HG03575 (cell line): ENCODE data around the gene ZC3H18.

Experiments used
- ATAC-seq: cut with Tn5 transposase; IDR thresholded peaks from one replicate; pipeline ENCODE4 v1.9.1; 2021; ENCODE audit not compliant: unreplicated experiment, insufficient number of reproducible peaks, low FRiP score; ENCODE audit errors: extremely low read depth

ZC3H18 gene

DNA sequence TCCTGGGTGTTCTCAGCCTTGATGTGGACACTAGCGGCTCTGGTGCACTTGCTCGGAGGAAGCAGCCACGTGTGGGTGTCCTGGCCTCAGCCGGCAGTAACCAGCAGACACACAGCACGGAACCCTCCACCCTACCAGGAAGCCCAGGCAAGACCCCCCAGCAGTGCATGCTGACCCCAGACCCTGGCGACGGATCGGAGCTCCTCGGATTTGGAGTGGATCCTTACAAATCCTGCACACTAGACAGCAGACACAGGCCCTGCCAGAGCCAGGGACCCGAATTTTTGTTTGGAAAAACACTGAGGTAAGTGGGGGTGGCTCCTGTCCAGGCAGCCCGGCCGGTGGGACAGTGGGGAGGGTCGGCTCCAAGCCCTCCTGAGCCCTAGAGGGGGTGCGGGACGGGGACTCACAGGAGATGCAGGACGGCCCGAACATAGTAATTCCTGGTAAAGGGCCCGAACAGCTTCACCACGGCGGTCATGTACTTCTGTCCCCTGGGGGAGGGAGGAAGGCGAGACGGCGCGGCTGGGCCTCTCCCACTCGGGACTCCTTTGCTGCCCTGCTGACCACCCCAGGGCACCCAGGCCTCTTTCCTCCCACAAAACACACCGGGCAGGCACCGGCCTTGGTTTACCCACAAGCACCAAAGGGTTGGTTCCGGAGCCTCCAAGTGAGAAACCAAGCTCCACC, 76.3 kb downstream of the ZC3H18 start:
- no peak for ATAC-seq

DNA sequence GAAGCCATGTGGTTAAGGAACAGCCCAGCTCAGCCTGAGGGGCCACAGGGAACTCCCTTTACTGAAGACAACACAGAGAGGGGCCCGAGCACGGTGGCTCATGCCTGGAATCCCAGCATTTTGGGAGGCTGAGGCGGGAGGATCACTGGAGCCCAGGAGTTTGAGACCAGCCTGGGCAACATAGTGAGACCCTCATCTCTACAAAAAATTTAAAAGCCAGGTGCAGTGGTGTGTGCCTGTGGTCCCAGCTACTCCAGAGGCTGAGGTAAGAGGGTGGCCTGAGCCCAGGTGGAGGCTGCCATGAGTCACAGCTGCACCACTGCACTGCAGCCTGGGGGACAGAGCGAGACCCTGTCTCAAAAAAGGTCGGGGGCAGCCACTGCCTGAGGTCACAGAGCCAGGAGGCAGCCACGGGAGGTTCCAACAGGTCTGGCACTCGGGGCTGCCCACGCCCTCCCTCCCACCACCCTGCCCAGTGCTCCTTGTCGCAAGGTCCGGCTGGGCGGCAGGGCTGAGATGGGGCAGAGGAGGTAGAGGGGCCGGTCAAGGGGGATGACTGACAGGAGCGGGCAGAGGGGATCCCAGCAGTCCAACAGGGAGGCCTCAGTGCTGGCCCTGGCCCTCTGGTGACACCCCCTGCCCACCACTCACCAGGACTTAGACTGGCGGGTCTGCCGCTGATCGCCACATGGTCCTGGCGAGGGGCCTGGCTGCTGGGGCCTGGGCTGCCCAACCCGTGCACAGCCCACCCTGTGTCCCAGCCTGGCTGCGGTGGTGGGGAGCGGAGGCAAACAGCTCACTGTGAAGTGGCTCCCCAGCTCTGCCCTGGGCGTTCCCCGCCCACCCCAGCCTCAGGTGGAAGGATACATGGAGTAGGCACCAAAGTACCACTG, 77.2 kb downstream of the ZC3H18 start:
- ATAC-seq = no peak

DNA sequence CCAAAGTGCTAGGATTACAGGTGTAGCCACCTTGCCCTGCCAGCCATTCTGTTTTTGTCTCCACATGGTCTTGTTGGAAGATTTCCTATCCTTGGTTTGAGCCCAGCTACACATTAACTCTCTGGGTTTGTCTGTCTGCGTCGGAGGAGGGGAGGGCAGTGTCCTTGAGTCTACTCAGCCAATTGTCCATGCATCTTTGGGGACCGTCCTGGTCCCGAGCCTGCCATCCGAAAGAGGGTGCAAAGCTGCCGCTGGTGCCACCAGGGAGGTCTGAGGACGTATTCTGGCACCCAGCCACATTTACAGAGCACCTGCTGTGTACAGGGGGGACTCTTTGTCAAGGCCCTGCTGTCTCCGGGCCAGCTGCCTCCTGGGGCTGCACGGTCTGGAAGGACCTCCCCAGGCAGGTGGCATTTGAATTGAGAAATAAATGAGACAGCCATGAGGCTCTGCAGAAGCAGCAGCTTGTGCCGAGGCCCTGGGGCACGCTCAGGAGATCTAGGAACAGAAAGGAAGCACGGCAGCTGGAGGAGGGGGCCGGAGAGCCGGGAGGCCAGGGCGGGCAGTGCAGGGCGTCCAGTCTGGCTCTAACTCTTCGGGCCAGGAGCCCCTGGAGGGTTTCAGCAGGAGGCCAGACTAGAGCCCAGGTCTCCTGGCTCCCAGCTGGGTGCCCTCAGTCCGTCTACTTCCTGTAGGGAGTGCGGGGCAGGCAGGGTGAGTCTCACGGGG, 79.2 kb downstream of the ZC3H18 start:
- no peak for ATAC-seq

DNA sequence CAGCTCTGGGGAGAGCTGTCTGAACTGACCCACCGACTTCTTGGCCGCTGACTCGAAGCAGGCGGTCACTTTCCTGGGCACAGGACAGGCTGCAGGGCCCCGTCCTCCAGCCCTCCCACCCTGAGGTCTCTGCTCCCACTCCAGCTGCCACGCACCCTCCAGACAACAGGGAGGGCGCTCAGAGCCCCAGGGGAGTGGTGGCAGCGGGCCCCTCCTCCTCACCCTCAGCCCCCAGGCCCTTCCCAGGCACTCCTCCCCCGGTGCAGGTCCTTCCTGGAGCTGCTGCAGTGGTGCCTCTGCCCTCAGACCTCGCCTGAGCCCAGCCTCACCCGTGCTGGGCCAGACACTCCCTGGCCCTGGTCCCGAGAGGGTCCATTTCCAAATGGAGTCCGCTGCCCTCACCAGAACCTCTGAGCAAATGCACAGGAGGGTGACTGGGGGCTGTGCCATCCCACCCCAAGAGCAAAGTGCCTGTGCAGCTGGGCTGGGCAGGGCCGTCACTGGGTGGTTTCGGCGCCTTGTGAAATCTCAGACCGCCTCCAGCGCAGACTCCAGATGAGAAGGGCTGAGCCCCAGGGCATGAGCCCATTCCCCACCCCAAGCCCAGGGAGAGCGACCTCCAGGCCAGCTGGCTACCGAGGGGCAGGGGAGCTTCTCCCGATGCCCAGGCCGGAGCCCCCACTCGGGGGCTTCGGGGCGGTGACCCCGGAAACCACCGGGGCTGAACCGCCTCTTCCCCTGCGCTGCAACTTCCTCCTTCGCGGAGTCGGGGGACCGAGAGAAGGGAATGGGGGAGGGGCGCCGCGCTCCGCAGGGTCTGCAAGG, 79.9 kb downstream of the ZC3H18 start:
- ATAC-seq = no peak

DNA sequence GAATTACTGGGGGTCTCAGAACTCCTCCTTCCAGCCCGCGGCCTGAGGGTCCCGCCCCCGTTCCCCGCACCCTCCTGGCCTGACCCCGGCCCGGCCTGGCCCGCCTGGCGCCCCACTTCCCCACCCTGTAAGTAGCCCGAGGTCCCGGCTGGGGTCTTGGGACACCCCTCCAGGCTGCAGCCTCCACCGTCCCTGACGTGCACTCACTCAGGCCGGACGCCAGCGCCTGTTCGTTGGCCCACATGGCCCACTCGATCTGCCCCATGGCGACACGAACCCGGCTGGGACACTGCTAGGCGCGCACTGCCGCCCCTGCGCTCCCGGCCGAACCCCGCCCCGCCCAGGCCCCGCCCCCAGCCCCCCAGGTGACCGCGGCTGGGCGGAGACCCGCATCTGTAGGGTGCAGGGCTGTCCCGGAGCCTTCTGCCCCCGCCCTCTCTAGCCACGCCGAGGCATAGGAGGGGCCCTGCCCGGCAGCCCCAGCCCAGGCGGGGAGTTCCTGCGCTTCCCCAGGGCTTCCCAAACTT, 80.6 kb downstream of the ZC3H18 start, which contains the start of gene CYBA:
TSS of gene CYBA (minus strand) at position 305 of the 527 bp plus-strand sequence. CDS start at position 265, 40 bp downstream.
- ATAC-seq = peak; percentile 28

DNA sequence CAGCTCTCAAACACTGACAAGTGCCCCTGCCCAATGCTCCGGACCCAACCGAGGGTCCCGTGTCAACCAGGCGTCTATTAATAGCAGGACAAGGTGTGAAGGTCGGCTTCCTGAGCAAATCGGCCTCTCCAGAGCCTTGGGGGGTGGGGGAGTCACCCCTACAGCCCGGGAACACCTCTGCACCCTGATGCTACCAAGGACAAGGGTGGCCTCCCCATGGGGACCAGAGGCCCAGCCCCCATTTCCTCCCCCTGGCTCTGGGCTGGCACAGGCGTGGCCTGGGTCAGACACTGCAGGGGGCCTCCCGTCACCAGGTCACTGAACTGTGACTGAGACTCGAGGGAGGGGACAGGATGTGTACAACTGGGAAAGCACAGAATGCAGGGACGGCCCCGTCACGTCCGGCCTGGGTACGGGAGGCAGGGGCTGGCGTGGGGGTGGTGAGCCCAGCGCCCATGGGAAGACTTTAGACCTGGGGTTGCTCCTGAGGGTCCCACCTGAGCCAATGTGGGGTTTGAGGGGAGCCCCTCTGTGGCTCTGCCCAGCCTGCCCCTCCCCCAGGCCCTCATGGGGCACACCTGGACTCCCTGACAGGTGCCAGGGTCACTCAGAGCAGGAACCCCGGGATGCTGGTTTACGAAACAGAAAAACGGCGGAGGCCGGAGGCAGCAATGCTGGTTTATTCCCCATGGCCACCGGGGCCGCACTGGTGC, 81.2 kb downstream of the ZC3H18 start:
- ATAC-seq = peak; percentile 46

DNA sequence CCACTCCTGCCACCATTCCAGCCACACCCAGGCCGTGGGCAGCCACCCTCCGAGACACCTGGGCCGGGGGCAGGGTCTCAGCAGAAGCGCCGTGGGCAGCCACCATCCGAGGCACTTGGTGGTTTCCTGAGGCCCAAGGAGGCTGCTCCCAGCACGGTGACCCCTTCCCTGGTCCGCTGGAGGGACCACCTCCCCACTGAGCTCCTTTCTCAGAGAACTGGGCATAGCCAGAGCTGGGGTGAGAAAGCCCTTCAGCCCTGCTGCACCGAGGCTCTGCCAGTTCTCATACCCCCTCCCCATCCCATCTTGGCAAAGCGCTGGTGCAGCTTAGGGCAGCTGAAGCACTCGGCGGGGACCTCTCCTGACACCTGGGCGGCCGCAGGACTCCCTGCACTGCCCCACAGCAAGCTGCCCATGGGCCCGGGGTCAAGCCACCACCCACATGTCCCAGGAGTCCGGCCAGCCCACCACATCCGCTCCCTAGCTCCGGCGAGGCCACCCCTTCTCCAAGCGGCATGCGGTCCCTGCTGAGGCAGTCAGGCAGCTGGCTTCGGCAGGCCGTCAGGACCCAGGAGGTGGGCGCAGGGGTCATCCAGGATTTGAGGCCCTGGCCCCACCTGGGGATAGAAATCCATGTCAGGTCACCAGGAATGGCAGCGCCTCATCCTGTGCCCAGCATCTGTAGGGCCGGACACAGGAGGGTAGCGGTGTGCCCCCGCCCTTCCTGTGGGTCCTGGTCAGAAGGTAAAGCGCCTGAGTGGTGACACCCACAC, 82.0 kb downstream of the ZC3H18 start:
- ATAC-seq = no peak

DNA sequence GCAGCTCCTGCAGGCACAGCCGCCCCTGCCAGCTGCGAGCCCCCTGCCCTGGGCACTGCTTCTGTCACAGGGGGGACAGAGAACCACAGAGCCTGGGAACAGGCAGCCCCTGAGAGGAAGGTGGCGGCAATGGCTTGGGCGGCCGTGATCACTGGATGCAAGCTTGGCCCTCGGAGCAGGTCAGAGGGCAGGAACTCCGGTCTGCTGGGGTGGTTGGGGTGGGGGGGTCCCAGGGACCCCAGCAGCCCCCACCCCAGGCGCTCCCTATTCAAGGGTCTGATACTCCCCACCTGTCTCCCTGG, 82.5 kb downstream of the ZC3H18 start:
- ATAC-seq = no peak

DNA sequence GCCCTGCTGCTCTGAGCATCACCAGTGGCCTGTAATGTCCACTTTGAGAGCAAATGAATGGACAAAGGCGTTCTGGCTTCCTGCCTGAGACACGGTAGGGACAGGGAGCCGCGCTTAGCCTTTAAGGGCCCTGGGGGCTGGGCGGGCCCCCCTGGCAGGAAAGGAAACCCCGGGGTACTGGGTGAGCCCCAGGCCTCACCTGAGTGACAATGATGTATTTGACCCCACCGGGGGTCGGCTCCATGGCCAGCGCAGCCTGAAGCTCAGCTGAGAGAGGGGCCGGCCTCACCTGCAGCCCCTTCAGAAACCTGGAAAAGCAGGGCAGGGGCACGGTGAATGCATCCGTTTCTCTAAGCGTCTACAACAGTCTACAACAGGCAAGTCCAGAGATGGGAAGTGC, 82.9 kb downstream of the ZC3H18 start:
- no peak for ATAC-seq

DNA sequence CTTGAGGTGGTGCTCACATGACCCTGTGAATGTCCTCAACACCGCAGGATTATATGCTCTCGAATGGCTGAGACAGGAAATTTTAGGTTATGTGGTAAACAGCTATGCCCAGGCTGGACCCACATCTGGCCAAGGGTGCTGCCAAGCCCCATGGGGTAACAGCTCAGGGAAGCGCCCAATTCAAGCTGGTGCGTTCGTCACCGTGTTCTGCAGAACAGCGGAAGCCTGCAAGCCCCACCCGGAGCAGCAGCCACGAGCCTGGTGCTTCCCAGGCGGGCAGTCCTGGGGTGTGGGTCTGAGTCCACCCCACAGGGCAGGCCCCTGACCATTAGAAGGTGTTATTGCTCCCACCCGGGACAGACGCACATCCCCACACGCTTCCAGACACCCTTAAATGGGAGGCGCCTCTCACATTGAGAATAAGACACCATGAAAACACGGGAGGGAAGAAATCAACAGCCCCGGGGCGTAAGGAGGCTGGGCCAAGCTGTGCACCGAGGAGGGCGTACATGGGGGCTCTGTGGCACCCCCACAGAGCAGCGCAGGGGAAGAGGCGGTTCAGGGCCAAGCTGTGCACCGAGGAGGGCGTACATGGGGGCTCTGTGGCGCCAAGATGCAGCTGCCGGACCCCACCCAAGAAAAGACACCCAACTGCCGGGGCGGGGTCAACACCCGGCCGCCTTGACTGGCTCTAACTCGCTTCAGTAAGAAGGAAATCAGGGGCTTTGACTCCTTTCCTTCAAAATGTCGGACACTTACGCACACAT, 83.6 kb downstream of the ZC3H18 start:
- no peak for ATAC-seq

DNA sequence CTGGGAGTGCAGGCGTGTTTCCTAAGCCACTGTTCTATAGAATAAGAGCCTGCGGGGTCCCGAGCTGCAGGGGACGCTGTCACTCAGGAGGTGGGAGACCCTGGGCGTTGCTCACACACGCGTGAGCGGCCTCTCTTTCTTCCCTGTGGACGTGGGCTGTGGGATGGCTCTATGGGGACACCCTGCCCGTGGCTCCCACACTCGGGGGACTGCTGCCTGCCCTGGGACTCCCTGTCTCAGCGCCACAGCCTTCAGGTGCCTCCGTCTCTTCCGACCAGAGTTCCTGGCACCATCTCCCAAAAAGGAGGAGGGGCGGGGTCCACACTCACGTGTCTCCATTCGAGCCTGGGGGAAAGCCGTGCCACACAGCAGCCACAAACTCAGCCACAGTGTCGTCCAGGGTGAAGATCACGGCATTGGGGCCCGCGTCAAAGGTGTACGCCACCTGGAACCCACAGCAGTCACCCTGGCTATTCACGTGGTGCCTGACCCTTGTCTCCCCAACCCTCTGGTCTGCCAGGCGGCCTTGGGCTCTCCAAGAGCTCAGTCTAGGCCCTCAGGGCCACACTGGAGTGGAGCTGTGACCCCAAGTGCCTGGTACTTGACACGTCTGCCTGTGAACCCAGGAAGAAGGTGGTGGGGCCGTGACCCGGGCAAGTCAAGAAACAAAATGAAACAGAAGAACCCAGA, 84.3 kb downstream of the ZC3H18 start:
- ATAC-seq = no peak

DNA sequence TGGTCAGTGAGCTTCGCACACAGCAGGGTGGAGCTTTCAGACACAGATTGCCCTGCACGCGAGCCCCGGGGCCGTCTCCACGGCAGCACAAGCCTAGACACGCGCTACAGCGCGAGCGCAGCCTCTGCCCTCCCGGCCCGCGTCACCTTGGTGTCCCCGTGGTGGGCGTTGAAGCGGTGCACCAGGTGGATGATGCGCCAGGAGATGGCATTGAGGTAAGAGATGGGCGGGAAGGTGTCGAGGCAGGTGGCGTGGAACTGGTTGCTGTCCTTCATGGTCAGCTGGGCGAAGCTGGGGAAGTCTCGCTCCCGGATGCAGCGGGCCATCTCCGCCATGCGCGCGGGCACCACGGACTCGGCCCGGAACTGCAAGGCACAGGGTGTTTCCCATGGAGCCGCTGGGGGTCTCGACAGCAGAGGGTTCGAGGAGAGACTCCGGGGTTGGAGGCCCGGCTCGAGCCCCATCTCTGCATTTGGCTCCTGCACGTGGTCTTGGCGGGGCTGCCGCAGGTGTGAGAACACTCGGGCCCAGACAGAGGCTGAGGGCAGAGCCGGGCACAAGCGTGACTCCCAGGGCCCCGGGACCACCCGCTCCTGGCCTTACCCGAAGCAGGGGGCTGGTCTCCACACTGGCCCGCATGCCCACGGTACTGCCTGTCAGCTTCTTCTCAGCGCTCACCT, 85.0 kb downstream of the ZC3H18 start:
- no peak for ATAC-seq

DNA sequence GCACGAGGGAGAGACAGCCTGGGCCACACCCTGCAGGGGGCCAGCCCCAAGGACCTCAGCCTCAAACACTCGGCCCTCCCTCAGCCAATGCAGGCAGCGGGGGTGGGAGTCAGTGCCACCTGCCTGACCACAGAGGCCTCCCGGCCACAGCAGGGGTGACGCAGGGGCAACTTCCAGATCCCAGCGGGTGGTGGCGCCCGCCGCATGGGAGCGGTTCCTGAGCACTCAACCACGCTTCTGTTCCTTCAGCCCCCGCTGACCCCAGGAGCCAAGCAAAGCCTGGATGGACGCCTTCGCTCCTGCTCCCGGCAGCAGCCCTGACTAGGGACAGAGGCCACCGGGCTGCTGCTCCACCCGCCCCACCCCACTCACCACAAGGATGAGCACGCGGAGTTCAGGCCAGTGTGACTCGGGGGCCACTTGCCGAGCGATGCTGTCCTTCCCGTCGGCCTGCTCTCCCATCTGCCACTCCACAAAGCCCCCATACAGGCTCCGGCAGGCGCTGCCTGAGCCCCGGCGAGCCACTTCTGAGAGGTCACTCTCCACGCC, 85.6 kb downstream of the ZC3H18 start:
- no peak for ATAC-seq

DNA sequence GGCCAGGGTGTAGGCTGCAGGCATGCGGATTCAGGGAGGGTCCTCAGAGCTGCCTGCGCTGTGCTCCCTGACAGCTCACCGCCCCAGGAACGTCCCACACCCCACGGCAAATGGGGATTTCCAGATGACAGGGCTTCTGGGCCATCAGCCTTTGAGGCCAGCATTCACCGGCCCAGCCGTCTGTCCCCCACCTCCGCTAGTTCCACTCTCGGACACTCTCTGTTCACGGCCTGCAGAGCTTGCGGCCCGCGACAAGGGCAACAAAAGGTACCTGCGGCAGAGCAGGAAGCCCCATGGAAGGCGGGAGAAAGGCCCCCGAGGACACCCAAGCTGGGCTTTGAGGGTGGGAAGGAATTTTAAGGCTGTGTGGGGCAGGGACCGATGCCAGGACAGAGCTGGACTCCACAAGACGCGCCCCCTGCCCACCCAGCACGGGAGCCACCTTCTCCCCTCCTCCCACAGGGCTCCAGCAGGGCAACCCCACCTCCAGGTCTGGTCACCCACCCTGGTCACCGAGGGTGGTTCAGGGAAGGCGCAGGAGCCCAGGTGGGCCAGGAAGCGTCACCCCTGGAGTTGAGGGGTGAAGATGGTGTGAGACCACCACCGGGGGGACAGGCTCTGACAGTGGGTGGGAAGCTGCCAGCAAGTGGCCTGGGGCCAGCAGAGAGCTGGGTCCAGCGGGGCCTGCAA, 86.2 kb downstream of the ZC3H18 start:
- ATAC-seq = no peak

DNA sequence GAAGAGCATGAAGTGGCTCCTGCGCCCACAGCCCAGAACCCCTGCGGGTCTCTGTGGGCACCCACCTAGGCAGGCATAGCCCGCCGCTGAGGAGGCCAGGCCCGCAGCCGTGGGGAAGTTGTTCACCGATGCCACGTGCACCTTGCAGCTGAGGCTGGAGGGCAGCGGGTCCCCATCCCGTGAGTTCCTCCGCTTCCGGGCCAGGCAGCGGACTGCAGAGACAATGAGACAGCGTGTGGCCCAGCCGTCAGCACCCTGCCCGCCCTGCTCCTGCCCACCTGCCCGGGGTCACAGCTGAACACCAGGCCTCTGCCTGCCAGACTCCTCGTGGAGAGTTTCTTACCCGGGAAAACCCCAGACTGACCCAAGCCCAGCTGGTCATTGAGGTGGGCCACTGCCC, 87.2 kb downstream of the ZC3H18 start:
- ATAC-seq = no peak
